SK-N-SH (cell line): ENCODE measurements around the gene AP3B2.

ENCODE experiments used
- CTCF ChIP-seq: fragments of 200-600 bp; sonication (generic); IDR thresholded peaks from 2 replicates; pipeline ENCODE4 v1.6.1; 2017; ENCODE audit warnings: antibody characterized with exemption, mild to moderate bottlenecking, moderate library complexity
- EP300 ChIP-seq, 2 experiments: IDR thresholded peaks; 2 replicates each; pipeline versions ENCODE4 v1.4.0 to v1.6.1; 2012; ENCODE audit warnings: borderline replicate concordance in 1 of 2, low read depth in 1 of 2, low read length in 1 of 2
- IRF3 ChIP-seq: fragments of 150-350 bp; IDR thresholded peaks from 2 replicates; pipeline ENCODE4 v1.6.1; 2016; ENCODE audit warnings: mild to moderate bottlenecking, low read depth, low read length
- POLR2AphosphoS5 ChIP-seq: IDR thresholded peaks from 2 replicates; pipeline ENCODE4 v1.6.1; 2012; ENCODE audit warnings: low read depth, low read length
- YY1 ChIP-seq: IDR thresholded peaks from 2 replicates; pipeline ENCODE4 v1.4.0; 2012; ENCODE audit warnings: low read depth, mild to moderate bottlenecking

GRCh38 chr15:82650046-82650670 is 59.5 kb downstream of the AP3B2 start:
- TF ChIP-seq CTCF (no peak), IRF3 (no peak), POLR2AphosphoS5 (no peak), YY1 (no peak), EP300 (IDR thresholded peaks at IDR 0.05; ENCODE audit: borderline replicate concordance in 1 of 2, low read depth in 1 of 2, low read length in 1 of 2) (no peak)
